GM23338 (cell line): ENCODE data around the gene CACNG1. TPM values are rescaled to one million over a fixed set of nuclear protein-coding genes. Genes with fewer than 3 reads are reported as not detected.

Experiments
- ATAC-seq: fragments of 200-7000 bp; cut with Tn5 transposase; 3 replicates; pipeline ENCODE4 v1.9.1; 2020
- DNase-seq: peaks from one replicate; pipeline ENCODE4 v3.0.0-alpha.2; 2015; ENCODE audit warnings: low spot score
- H2AFZ ChIP-seq: fragments of 200-600 bp; sonication (generic); 2 replicates; pipeline ENCODE4 v1.8.0; 2016; ENCODE audit warnings: antibody characterized with exemption, mild to moderate bottlenecking, moderate library complexity
- H3F3A ChIP-seq: fragments of 200-600 bp; sonication (generic); replicated peaks from 2 replicates; pipeline ENCODE4 v1.8.0; 2017; ENCODE audit warnings: antibody characterized with exemption, mixed run types, low read depth
- H3K27ac ChIP-seq: fragments of 200-600 bp; sonication (generic); 2 replicates; pipeline ENCODE4 v1.6.1; 2016; ENCODE audit warnings: low read depth
- H3K27me3 ChIP-seq: fragments of 200-600 bp; sonication (generic); 2 replicates; pipeline ENCODE4 v1.8.0; 2016; ENCODE audit warnings: mild to moderate bottlenecking, mixed run types, moderate library complexity; ENCODE audit not compliant: insufficient read depth
- H3K36me3 ChIP-seq: fragments of 200-600 bp; sonication (generic); 2 replicates; pipeline ENCODE4 v1.8.0; 2016; ENCODE audit warnings: mild to moderate bottlenecking; ENCODE audit not compliant: insufficient read depth
- H3K4me1 ChIP-seq: fragments of 200-600 bp; sonication (generic); 2 replicates; pipeline ENCODE4 v1.8.0; 2016; ENCODE audit warnings: mild to moderate bottlenecking, moderate library complexity; ENCODE audit not compliant: insufficient read depth
- H3K4me2 ChIP-seq: fragments of 200-600 bp; sonication (generic); 2 replicates; pipeline ENCODE4 v1.7.1; 2017; ENCODE audit warnings: mixed run types
- H3K4me3 ChIP-seq: fragments of 200-600 bp; sonication (generic); 2 replicates; pipeline ENCODE4 v1.6.1; 2016; ENCODE audit warnings: mixed run types
- H3K79me2 ChIP-seq: fragments of 200-600 bp; sonication (generic); replicated peaks from 2 replicates; pipeline ENCODE4 v1.8.0; 2017; ENCODE audit warnings: mild to moderate bottlenecking; ENCODE audit not compliant: insufficient read depth
- H3K9me2 ChIP-seq: fragments of 200-600 bp; sonication (generic); 2 replicates; pipeline ENCODE4 v1.8.0; 2017; ENCODE audit not compliant: insufficient read depth
- H4K20me1 ChIP-seq: fragments of 200-600 bp; sonication (generic); replicated peaks from 2 replicates; pipeline ENCODE4 v1.8.0; 2017; ENCODE audit warnings: mild to moderate bottlenecking; ENCODE audit not compliant: insufficient read depth
- H3K27ac Mint-ChIP-seq: 2 replicates; pipeline ENCODE4 v1.8.0; 2020; ENCODE audit warnings: inconsistent platforms, mild to moderate bottlenecking, moderate library complexity, mixed read lengths
- H3K27me3 Mint-ChIP-seq: 3 replicates; pipeline ENCODE4 v1.8.0; 2022; ENCODE audit warnings: low read depth, mild to moderate bottlenecking, moderate library complexity, mixed read lengths, inconsistent platforms; ENCODE audit not compliant: insufficient read depth, poor library complexity
- H3K36me3 Mint-ChIP-seq: 3 replicates; pipeline ENCODE4 v1.8.0; 2021; ENCODE audit warnings: low read depth, mild to moderate bottlenecking, inconsistent platforms, moderate library complexity, mixed read lengths
- H3K4me1 Mint-ChIP-seq: 3 replicates; pipeline ENCODE4 v1.8.0; 2020; ENCODE audit warnings: mild to moderate bottlenecking, inconsistent platforms, mixed read lengths
- H3K4me3 Mint-ChIP-seq: 3 replicates; pipeline ENCODE4 v1.8.0; 2021; ENCODE audit warnings: moderate library complexity, mild to moderate bottlenecking, inconsistent platforms, mixed read lengths
- H3K9me3 Mint-ChIP-seq: 3 replicates; pipeline ENCODE4 v1.8.0; 2020; ENCODE audit warnings: moderate library complexity, mild to moderate bottlenecking, inconsistent platforms, mixed read lengths
- EZH2 ChIP-seq: fragments of 200-600 bp; sonication (generic); IDR thresholded peaks from one replicate; pipeline ENCODE4 v1.8.0; 2017; ENCODE audit warnings: antibody characterized with exemption, mild to moderate bottlenecking, low read depth; ENCODE audit not compliant: unreplicated experiment
- EZH2phosphoT487 ChIP-seq: fragments of 200-600 bp; sonication (generic); IDR thresholded peaks from one replicate; pipeline ENCODE4 v1.8.1; 2018; ENCODE audit warnings: antibody characterized with exemption; ENCODE audit not compliant: unreplicated experiment
- JUNB ChIP-seq: IDR thresholded peaks from one replicate; pipeline ENCODE4 v1.6.1; 2016; ENCODE audit warnings: antibody characterized with exemption; ENCODE audit not compliant: unreplicated experiment
- NANOG ChIP-seq: IDR thresholded peaks from 2 replicates; pipeline ENCODE4 v1.6.1; 2016; ENCODE audit warnings: antibody characterized with exemption, borderline replicate concordance
- STAT1 ChIP-seq: IDR thresholded peaks from one replicate; pipeline ENCODE4 v1.6.1; 2016; ENCODE audit warnings: antibody characterized with exemption; ENCODE audit not compliant: unreplicated experiment
- ZNF331 ChIP-seq: fragments of 250-450 bp; sonication (Bioruptor Pico); IDR thresholded peaks from 2 replicates; pipeline ENCODE4 v1.5.0; 2020; ENCODE audit warnings: low read depth, mild to moderate bottlenecking, moderate library complexity
- polyA plus RNA-seq: library from polyadenylated mRNA; unstranded; fragments of >200 nt; fragmentation: Nextera tagmentation; extraction: Ambion mirVana; gene quantifications from 2 replicates; pipeline ENCODE4 v1.2.1, GENCODE V29; 2016
- total RNA-seq: library from RNA; depleted of rRNA; stranded (reverse); fragments of >200 nt; shearing (Covaris generic); gene quantifications from 2 replicates; pipeline ENCODE4 v1.2.3, GENCODE V29; 2014
- TF ChIP-seq, protein P1 (sequence below): IDR thresholded peaks from 2 replicates; pipeline ENCODE4 v1.6.1; 2016; ENCODE audit warnings: antibody characterized with exemption
- TF ChIP-seq, protein P2 (sequence below): IDR thresholded peaks from one replicate; pipeline ENCODE4 v1.6.1; 2018; ENCODE audit warnings: antibody characterized with exemption; ENCODE audit not compliant: unreplicated experiment

The CACNG1 gene
- total and polyA plus RNA-seq, 2 experiments from 2014 or later: not detected

DNA sequence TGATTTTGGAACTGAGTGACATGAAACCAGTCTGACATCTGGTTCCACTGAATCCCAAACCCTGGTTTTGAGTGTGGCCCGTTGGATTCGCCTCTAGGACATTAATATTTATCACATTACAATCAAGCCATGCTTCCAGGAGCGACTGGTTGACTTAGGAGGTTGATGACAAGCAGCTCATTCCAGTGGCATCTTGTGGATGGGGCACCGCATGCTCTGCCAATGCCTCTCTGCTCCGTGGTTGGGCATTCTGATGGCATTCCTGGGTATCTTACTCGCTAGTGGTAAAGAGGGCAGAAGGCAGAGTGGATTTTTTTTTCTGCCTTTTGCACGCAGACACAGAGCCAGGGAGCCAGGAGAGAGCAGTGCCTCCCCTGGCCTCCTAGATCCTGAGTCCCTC lies 48.4 kb upstream of the CACNG1 start:
- no peaks in the 10 kb centered on the region for H3F3A ChIP-seq
- peaks cover 6% of the 10 kb centered on the region for H3K9me3 Mint-ChIP-seq
- H3K27me3 ChIP-seq: no peaks in the 10 kb centered on the region
- TF ChIP-seq EZH2phosphoT487 (no peak), ZNF331 (CRISPR knock-in tag) (no peak), STAT1 (no peak), JUNB (no peak)
- TF ChIP-seq, protein P1, sequence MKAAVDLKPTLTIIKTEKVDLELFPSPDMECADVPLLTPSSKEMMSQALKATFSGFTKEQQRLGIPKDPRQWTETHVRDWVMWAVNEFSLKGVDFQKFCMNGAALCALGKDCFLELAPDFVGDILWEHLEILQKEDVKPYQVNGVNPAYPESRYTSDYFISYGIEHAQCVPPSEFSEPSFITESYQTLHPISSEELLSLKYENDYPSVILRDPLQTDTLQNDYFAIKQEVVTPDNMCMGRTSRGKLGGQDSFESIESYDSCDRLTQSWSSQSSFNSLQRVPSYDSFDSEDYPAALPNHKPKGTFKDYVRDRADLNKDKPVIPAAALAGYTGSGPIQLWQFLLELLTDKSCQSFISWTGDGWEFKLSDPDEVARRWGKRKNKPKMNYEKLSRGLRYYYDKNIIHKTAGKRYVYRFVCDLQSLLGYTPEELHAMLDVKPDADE: no peak
- H3K79me2 ChIP-seq: no peaks in the 10 kb centered on the region
- no peaks in the 10 kb centered on the region for H3K4me1 ChIP-seq
- H4K20me1 ChIP-seq: no peaks in the 10 kb centered on the region
- H3K36me3 ChIP-seq: no peaks in the 10 kb centered on the region
- no peaks in the 10 kb centered on the region for H3K4me1 Mint-ChIP-seq
- H3K4me2 ChIP-seq: no peak overlapping the region
- ATAC-seq (no peak), DNase-seq (no peak)
- no peak overlapping the region for H3K27ac ChIP-seq
- no peak overlapping the region for H3K4me3 Mint-ChIP-seq
- H2AFZ ChIP-seq: no peak overlapping the region
- no peaks in the 10 kb centered on the region for H3K9me2 ChIP-seq
- H3K27me3 Mint-ChIP-seq: peaks cover 3% of the 10 kb centered on the region
- no peak overlapping the region for H3K4me3 ChIP-seq
- no peaks in the 10 kb centered on the region for H3K36me3 Mint-ChIP-seq
- H3K27ac Mint-ChIP-seq: no peak overlapping the region

DNA sequence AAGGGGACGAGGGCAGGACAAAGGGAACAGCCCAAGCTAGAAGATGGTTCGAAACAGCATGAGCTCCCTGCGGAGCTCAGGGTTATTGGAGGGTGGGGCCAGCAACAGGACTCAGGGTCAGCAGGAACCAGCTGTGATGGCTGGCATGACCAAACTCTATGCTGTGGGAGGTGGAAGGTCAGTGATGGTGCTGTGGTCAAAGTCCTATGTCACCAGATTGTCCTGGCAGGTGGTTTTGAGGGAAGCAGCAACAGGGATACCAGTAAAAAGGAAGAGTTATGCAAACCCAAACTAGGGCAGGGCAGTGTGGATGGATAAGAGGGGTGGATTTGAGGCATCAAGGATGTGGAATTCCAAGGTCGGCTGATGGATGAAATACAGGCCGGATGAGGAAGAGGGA lies 47.4 kb upstream of the CACNG1 start:
- Histone ChIP-seq H3K4me1 (no peaks in the 10 kb centered on the region), H3F3A (no peaks in the 10 kb centered on the region), H2AFZ (no peak overlapping the region), H3K4me3 (no peak overlapping the region), H3K9me2 (no peaks in the 10 kb centered on the region), H4K20me1 (no peaks in the 10 kb centered on the region), H3K4me2 (no peak overlapping the region), H3K27ac (no peak overlapping the region), H3K79me2 (no peaks in the 10 kb centered on the region), H3K27me3 (no peaks in the 10 kb centered on the region), H3K36me3 (no peaks in the 10 kb centered on the region)
- ATAC-seq (no peak), DNase-seq (no peak)
- peaks cover 5% of the 10 kb centered on the region for H3K27me3 Mint-ChIP-seq
- TF ChIP-seq ZNF331 (CRISPR knock-in tag) (no peak), EZH2phosphoT487 (no peak)
- no peaks in the 10 kb centered on the region for H3K36me3 Mint-ChIP-seq
- H3K4me1 Mint-ChIP-seq: no peaks in the 10 kb centered on the region
- H3K4me3 Mint-ChIP-seq: no peak overlapping the region
- no peak overlapping the region for H3K27ac Mint-ChIP-seq
- H3K9me3 Mint-ChIP-seq: peaks cover 14% of the 10 kb centered on the region

DNA sequence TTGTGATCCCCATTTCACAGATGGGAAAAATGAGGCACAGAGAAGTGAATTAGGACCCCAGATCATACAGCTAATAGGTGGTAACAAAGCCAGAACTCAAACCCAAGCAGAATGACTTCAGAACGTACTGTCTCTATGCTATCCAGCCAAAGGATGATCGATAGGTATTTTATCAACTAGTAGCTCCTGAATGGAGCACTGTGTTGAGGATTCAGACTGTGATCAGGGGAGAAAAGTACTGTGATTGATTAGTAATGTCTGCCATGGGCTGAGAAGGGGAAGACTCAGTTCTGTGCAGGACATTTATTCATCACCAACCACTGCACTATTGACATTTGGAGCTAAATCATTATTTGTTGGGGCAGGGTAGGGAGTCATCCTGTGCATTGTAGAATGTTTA lies 41.1 kb upstream of the CACNG1 start:
- H3K27ac Mint-ChIP-seq: no peak overlapping the region
- Histone ChIP-seq H4K20me1 (no peaks in the 10 kb centered on the region), H3K27me3 (no peaks in the 10 kb centered on the region), H3K36me3 (no peaks in the 10 kb centered on the region), H3K4me2 (no peak overlapping the region), H2AFZ (no peak overlapping the region), H3K4me3 (no peak overlapping the region), H3K27ac (no peak overlapping the region), H3K4me1 (no peaks in the 10 kb centered on the region), H3K9me2 (peaks cover 3% of the 10 kb centered on the region; the same call in 1 of the 2 replicates), H3K79me2 (no peaks in the 10 kb centered on the region), H3F3A (no peaks in the 10 kb centered on the region)
- ATAC-seq (no peak), DNase-seq (no peak)
- peaks cover 2% of the 10 kb centered on the region; the same call in 1 of the 3 replicates for H3K36me3 Mint-ChIP-seq
- H3K9me3 Mint-ChIP-seq: peaks cover 14% of the 10 kb centered on the region
- H3K27me3 Mint-ChIP-seq: peaks cover 9% of the 10 kb centered on the region
- no peaks in the 10 kb centered on the region for H3K4me1 Mint-ChIP-seq
- H3K4me3 Mint-ChIP-seq: no peak overlapping the region
- TF ChIP-seq, protein P1: no peak
- TF ChIP-seq NANOG: no peak
- TF ChIP-seq EZH2: no peak
- no peak for TF ChIP-seq EZH2phosphoT487
- TF ChIP-seq, protein P2, sequence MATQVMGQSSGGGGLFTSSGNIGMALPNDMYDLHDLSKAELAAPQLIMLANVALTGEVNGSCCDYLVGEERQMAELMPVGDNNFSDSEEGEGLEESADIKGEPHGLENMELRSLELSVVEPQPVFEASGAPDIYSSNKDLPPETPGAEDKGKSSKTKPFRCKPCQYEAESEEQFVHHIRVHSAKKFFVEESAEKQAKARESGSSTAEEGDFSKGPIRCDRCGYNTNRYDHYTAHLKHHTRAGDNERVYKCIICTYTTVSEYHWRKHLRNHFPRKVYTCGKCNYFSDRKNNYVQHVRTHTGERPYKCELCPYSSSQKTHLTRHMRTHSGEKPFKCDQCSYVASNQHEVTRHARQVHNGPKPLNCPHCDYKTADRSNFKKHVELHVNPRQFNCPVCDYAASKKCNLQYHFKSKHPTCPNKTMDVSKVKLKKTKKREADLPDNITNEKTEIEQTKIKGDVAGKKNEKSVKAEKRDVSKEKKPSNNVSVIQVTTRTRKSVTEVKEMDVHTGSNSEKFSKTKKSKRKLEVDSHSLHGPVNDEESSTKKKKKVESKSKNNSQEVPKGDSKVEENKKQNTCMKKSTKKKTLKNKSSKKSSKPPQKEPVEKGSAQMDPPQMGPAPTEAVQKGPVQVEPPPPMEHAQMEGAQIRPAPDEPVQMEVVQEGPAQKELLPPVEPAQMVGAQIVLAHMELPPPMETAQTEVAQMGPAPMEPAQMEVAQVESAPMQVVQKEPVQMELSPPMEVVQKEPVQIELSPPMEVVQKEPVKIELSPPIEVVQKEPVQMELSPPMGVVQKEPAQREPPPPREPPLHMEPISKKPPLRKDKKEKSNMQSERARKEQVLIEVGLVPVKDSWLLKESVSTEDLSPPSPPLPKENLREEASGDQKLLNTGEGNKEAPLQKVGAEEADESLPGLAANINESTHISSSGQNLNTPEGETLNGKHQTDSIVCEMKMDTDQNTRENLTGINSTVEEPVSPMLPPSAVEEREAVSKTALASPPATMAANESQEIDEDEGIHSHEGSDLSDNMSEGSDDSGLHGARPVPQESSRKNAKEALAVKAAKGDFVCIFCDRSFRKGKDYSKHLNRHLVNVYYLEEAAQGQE: no peak
